Gastroesophageal sphincter (tissue), 4 donors: Measurements from ENCODE around the gene RAE1. TPM values are rescaled to one million over a fixed set of nuclear protein-coding genes. Genes with fewer than 3 reads are reported as not detected.
A peak's percentile ranks its signal among the peaks of the same experiment; 100 is the strongest.

Experiments
- ATAC-seq: fragments of 150-250 bp; one replicate; pipeline ENCODE4 v1.9.1; 2016; ENCODE audit warnings: mild to moderate bottlenecking, moderate library complexity
- H3K27ac ChIP-seq, 4 donors: fragments of 200-600 bp; sonication (generic) in 3 of 4; 1 replicate in 3 of 4; 2 replicates in 1 of 4; pipeline ENCODE4 v1.5.1; 2016 to 2019
- H3K27me3 ChIP-seq: fragments of 200-600 bp; sonication (generic); one replicate; pipeline ENCODE4 v1.5.1; 2019
- H3K36me3 ChIP-seq, 2 donors: fragments of 200-600 bp; sonication (generic); one replicate each; pipeline ENCODE4 v1.5.1; 2019; ENCODE audit warnings: control low read depth in 1 of 2
- H3K4me1 ChIP-seq, 3 donors: fragments of 200-600 bp; sonication (generic); 1 replicate in 2 of 3; 2 replicates in 1 of 3; pipeline ENCODE4 v1.5.1; 2016 to 2019; ENCODE audit warnings: control low read depth in 2 of 3
- H3K4me3 ChIP-seq, 2 donors: fragments of 200-600 bp; sonication (generic); one replicate each; pipeline ENCODE4 v1.5.1; 2019; ENCODE audit warnings: mild to moderate bottlenecking in 1 of 2, moderate library complexity in 1 of 2
- H3K9me3 ChIP-seq, 3 donors: fragments of 200-600 bp; sonication (generic); one replicate each; pipeline ENCODE4 v1.5.1; 2017 to 2019; ENCODE audit warnings: control low read depth in 2 of 3
- EP300 ChIP-seq: sonication (generic); formaldehyde crosslinking; IDR thresholded peaks from one replicate; pipeline ENCODE4 v1.6.1; 2017; ENCODE audit warnings: antibody characterized with exemption, mild to moderate bottlenecking
- POLR2A ChIP-seq, 2 donors: fragments of 450-650 bp; IDR thresholded peaks; one replicate each; pipeline ENCODE4 v1.6.1; 2017; ENCODE audit warnings: antibody characterized with exemption in 2 of 2, mild to moderate bottlenecking in 2 of 2, moderate library complexity in 1 of 2
- POLR2AphosphoS5 ChIP-seq: sonication (generic); formaldehyde crosslinking; IDR thresholded peaks from one replicate; pipeline ENCODE4 v1.6.1; 2017; ENCODE audit warnings: antibody characterized with exemption
- WGBS, 2 donors: methylation state at CpG; one replicate each; pipeline ENCODE4 v1.1.5; 2018; ENCODE audit warnings: low coverage in 1 of 2; 5-methylcytosine and 5-hydroxymethylcytosine counted together
- total RNA-seq, 4 donors: library from RNA; depleted of rRNA; stranded (reverse); fragments of >200 nt; gene quantifications; one replicate each; pipeline ENCODE4 v1.1.0, GENCODE V29; 2016
- TF ChIP-seq, protein P1 (sequence below), 4 experiments: fragments of 200-600 bp in 2 of 4; fragments of 450-650 bp in 2 of 4; sonication (generic) in 1 of 4; IDR thresholded peaks; one replicate each; pipeline ENCODE4 v1.5.1; 2017 to 2019; ENCODE audit warnings: antibody characterized with exemption in 4 of 4, mild to moderate bottlenecking in 2 of 4, moderate library complexity in 2 of 4

Gene RAE1
- total RNA-seq, 4 donors from 2014 or later: 16.5 to 30.4 (median 25.1) TPM

DNA sequence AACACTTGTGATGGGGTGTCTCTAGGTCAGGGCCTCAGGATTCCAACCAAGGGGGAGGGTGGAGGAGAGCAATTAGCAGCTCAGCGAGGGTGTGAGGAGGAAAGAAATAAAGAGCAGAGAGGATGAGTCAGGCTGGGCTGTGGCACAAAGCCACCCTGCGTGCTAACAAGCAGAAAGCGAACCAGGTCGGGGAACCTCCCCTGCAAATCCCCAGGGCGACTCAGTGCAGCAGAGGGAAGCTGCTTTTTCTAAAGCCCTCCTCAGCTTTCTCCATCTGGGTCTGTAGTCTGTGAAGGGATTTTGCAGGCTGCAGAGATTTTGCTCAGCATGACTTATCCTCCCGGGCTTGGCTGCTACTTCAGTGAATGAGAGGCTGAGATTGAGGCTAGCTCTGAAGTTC is 28.0 kb upstream of the RAE1 start:
- H3K27ac ChIP-seq: peak overlapping the region in 1 of 4 donors; percentile 6
- no peak overlapping the region for H3K4me3 ChIP-seq
- H3K36me3 ChIP-seq: no peaks in the 10 kb centered on the region
- peaks cover 19% of the 10 kb centered on the region for H3K27me3 ChIP-seq
- TF ChIP-seq POLR2AphosphoS5: no peak
- TF ChIP-seq, protein P1, sequence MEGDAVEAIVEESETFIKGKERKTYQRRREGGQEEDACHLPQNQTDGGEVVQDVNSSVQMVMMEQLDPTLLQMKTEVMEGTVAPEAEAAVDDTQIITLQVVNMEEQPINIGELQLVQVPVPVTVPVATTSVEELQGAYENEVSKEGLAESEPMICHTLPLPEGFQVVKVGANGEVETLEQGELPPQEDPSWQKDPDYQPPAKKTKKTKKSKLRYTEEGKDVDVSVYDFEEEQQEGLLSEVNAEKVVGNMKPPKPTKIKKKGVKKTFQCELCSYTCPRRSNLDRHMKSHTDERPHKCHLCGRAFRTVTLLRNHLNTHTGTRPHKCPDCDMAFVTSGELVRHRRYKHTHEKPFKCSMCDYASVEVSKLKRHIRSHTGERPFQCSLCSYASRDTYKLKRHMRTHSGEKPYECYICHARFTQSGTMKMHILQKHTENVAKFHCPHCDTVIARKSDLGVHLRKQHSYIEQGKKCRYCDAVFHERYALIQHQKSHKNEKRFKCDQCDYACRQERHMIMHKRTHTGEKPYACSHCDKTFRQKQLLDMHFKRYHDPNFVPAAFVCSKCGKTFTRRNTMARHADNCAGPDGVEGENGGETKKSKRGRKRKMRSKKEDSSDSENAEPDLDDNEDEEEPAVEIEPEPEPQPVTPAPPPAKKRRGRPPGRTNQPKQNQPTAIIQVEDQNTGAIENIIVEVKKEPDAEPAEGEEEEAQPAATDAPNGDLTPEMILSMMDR (IDR thresholded peaks at IDR 0.05): no peak
- no peak for TF ChIP-seq EP300
- TF ChIP-seq POLR2A (IDR thresholded peaks at IDR 0.05): no peak
- no peaks in the 10 kb centered on the region for H3K4me1 ChIP-seq
- H3K9me3 ChIP-seq: no peaks in the 10 kb centered on the region
- no peak for ATAC-seq
- WGBS, 2 donors: 23% methylated on average over 5 of the region's 6 CpGs; no CpG with 5 or more reads in 1 of the 2 donors

DNA sequence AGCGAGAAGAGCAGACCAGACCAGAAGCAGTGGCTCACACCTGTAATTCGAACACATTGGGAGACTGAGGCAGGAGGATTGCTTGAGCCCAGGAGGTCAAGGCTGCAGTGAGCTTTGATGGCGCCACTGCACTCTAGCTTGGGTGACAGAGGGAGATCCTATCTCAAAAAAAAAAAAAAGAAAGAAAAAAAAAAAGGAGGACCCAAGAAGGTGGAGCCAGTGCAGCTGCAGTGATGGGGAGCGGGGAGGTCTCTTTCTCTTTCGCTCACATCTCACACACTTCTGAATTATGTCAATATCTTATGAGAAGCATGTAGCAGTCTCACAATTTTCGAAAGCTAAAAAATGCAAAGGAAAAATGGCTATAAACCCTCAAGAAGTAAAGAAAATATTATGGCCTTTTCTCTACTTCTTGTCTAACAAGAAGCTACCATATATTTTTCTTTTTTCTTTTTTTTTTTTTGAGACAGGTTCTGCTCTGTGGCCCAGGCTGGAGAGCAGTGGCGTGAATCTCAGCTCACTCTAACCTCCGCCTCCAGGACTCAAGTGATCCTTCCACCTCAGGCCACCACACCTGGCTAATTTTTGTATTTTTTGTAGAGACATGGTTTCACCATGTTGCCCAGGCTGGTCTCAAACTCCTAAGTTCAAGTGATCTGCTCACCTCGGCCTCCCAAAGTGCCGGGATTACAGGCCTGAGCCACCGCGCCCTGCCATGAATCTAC is 25.3 kb upstream of the RAE1 start:
- peaks cover 22% of the 10 kb centered on the region for H3K27me3 ChIP-seq
- H3K27ac ChIP-seq: no peak overlapping the region
- no peaks in the 10 kb centered on the region for H3K9me3 ChIP-seq
- TF ChIP-seq, protein P1 (IDR thresholded peaks at IDR 0.05): no peak
- TF ChIP-seq POLR2A (IDR thresholded peaks at IDR 0.05): no peak
- no peak for TF ChIP-seq POLR2AphosphoS5
- no peak for TF ChIP-seq EP300
- H3K4me3 ChIP-seq: no peak overlapping the region
- no peak for ATAC-seq
- WGBS, 2 donors: 86 to 97% methylated on average over 5 to 11 of the region's 12 CpGs
- no peaks in the 10 kb centered on the region for H3K4me1 ChIP-seq
- no peaks in the 10 kb centered on the region for H3K36me3 ChIP-seq

DNA sequence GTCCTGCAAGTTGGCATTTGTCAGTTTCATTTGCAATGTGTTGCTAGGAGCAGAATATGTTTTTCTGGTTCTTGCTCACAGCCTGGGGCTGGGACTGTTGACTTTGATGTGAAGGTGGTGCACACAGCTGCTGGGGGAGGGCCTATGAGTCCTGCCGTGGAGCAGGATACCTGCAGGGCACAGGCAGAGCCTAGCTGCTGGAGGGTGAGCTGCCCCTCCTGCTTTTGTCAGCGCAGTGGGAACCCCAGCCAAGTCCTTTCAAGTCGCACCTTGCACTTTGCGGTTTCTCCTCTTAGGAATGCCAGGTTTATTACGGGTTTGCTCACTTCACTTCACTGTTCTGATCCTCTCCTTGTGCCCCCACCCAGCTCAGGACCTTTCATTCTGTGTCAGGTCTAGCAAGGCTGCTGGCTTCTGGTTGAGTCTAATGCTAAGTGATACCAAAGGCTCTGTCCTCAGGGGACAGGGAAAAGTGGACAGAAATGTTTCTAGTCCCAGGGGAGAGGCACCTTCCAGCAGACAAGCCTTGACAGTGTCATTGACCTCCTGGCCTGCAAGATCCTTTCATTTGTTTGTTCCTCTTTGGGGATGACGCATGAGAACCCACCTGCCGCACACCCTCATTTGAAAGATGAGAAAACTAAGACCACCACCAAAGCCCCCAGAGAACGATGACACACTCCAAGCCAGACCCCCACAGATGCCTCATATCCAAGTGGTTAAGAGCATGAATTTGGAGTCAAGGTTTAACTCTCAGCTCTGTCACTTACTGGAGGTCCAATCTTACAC is 24.2 kb upstream of the RAE1 start:
- 33 to 75% methylated on average over 3 to 5 of the region's 8 CpGs for WGBS, 2 donors
- peaks cover 24% of the 10 kb centered on the region for H3K27me3 ChIP-seq
- no peak overlapping the region for H3K4me3 ChIP-seq
- no peak for TF ChIP-seq POLR2A (IDR thresholded peaks at IDR 0.05)
- TF ChIP-seq POLR2AphosphoS5: no peak
- no peak for TF ChIP-seq EP300
- no peaks in the 10 kb centered on the region for H3K9me3 ChIP-seq
- H3K36me3 ChIP-seq: no peaks in the 10 kb centered on the region
- peaks cover 0 to 8% (median 0%) of the 10 kb centered on the region in 3 donors for H3K4me1 ChIP-seq
- H3K27ac ChIP-seq: no peak overlapping the region
- ATAC-seq: no peak

- H3K4me3 ChIP-seq: no peak overlapping the region
- no peaks in the 10 kb centered on the region for H3K36me3 ChIP-seq
- TF ChIP-seq, protein P1 (IDR thresholded peaks at IDR 0.05): no peak
- no peak for TF ChIP-seq POLR2AphosphoS5
- no peak for TF ChIP-seq POLR2A (IDR thresholded peaks at IDR 0.05)
- no peak for TF ChIP-seq EP300
- ATAC-seq: no peak
- no peak overlapping the region for H3K27ac ChIP-seq
- H3K9me3 ChIP-seq: no peaks in the 10 kb centered on the region
- peaks cover 23% of the 10 kb centered on the region for H3K27me3 ChIP-seq
- WGBS, 2 donors: 38 to 59% methylated on average over 2 to 4 of the region's 6 CpGs
- peaks cover 0 to 13% (median 0%) of the 10 kb centered on the region in 3 donors for H3K4me1 ChIP-seq
Observed at GRCh38 chr20:57327820-57328219, 23.2 kb upstream of the RAE1 start.

DNA sequence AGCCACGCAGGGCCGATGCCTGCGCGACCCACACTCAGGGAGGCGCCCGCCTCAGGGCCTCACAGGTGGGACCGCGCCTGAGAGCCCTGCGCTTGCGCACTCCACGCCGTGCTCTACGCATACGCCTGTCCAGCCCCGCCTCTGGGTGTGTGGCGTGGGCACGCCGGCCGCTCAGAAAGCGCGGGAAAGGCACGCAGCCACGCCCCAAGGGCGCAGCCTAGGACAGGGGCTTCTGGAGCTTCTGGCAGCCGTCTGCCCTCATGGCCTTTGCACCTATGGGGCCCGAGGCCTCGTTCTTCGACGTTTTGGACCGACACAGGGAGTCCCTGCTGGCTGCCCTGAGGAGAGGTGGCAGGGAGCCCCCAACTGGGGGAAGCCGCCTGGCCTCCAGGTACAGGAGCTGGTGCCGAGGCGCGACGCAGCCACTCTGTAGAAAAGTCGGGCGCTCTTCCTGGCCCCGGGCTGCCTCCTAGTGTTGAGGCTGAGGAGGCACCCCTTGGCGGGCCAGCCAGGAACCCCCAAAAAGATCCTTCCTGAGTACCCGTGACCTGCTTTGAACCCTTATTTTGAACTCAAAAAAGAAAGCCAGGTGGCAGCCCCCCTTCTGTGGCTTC is 21.3 kb upstream of the RAE1 start, which contains the start of gene SPO11:
Gene SPO11, plus strand, starts transcription at position 196 of the 614 bp plus-strand sequence. Its CDS starts 65 bp downstream, at position 261.
- WGBS, 2 donors: 60% methylated on average over 1 of the region's 40 CpGs; no CpG with 5 or more reads in 1 of the 2 donors
- no peak for ATAC-seq
- peaks cover 38% of the 10 kb centered on the region for H3K27me3 ChIP-seq
- TF ChIP-seq POLR2A (IDR thresholded peaks at IDR 0.05): no peak
- TF ChIP-seq EP300: no peak
- TF ChIP-seq, protein P1 (IDR thresholded peaks at IDR 0.05): peak in 1 of 4 experiments; percentile 14
- H3K36me3 ChIP-seq: no peaks in the 10 kb centered on the region
- H3K9me3 ChIP-seq: no peaks in the 10 kb centered on the region
- H3K4me1 ChIP-seq: peaks cover 0 to 13% (median 0%) of the 10 kb centered on the region in 3 donors
- no peak within 1 kb of the TSS for H3K4me3 ChIP-seq
- H3K27ac ChIP-seq: no peak within 1 kb of the TSS
